ENCODE results near the gene CARS2. TPM values are rescaled to one million over a fixed set of nuclear protein-coding genes. Genes with fewer than 3 reads are reported as not detected.
A peak's percentile ranks its signal among the peaks of the same experiment; 100 is the strongest.

CARS2 gene
- total RNA-seq, 1 experiment from 2014 or later, result 24.0 TPM

- no peak for DNase-seq (ENCODE audit: low spot score)
Observed at GRCh38 chr13:110652231-110652730, 53.6 kb downstream of the CARS2 start.

- no peak for DNase-seq (ENCODE audit: low spot score)
Observed at GRCh38 chr13:110651726-110652230, 54.1 kb downstream of the CARS2 start.

- no peak for DNase-seq (ENCODE audit: low spot score)
Observed at GRCh38 chr13:110651271-110651670, 54.6 kb downstream of the CARS2 start.

- DNase-seq (ENCODE audit: low spot score), result no peak
Observed at GRCh38 chr13:110650436-110650835, 55.5 kb downstream of the CARS2 start.

- no peak for DNase-seq (ENCODE audit: low spot score)
Observed at GRCh38 chr13:110649551-110649950, 56.4 kb downstream of the CARS2 start.

- no peak for DNase-seq (ENCODE audit: low spot score)
Observed at GRCh38 chr13:110648848-110649421, 57.0 kb downstream of the CARS2 start.

GRCh38 chr13:110648146-110648819 lies 57.6 kb downstream of the CARS2 start:
- no peak for DNase-seq (ENCODE audit: low spot score)

- DNase-seq (ENCODE audit: low spot score), result no peak
Observed at GRCh38 chr13:110647365-110647737, 58.6 kb downstream of the CARS2 start.

- DNase-seq (ENCODE audit: low spot score), result no peak
Observed at GRCh38 chr13:110646442-110647364, 59.2 kb downstream of the CARS2 start.

GRCh38 chr13:110645750-110646149 lies 60.2 kb downstream of the CARS2 start:
- no peak for DNase-seq (ENCODE audit: low spot score)

GRCh38 chr13:110644892-110645521 lies 60.9 kb downstream of the CARS2 start:
- peak; percentile 14 for DNase-seq (ENCODE audit: low spot score)

GRCh38 chr13:110643768-110644421 lies 62.0 kb downstream of the CARS2 start:
- DNase-seq (ENCODE audit: low spot score), result no peak

GRCh38 chr13:110643324-110643723 lies 62.6 kb downstream of the CARS2 start:
- DNase-seq (ENCODE audit: low spot score), result no peak

GRCh38 chr13:110642291-110642981 lies 63.5 kb downstream of the CARS2 start:
- no peak for DNase-seq (ENCODE audit: low spot score)

GRCh38 chr13:110641055-110642015 lies 64.6 kb downstream of the CARS2 start:
- DNase-seq (ENCODE audit: low spot score), result no peak

- no peak for DNase-seq (ENCODE audit: low spot score)
Observed at GRCh38 chr13:110640591-110641029, 65.3 kb downstream of the CARS2 start.

GRCh38 chr13:110639935-110640334 lies 66.0 kb downstream of the CARS2 start:
- DNase-seq (ENCODE audit: low spot score), result no peak

- DNase-seq (ENCODE audit: low spot score), result no peak
Observed at GRCh38 chr13:110638814-110639806, 66.8 kb downstream of the CARS2 start.

All from H4 (cell line).